GM12878 (cell line): ENCODE data around the gene NSMCE1. TPM values are rescaled to one million over a fixed set of nuclear protein-coding genes. Genes with fewer than 3 reads are reported as not detected.

Experiments
- ASH2L ChIP-seq: fragments of 300-600, 200-600 bp; sonication (generic); IDR thresholded peaks from 2 replicates; pipeline ENCODE4 v1.6.1; 2017; ENCODE audit warnings: low read depth, mild to moderate bottlenecking, borderline replicate concordance
- BRCA1 ChIP-seq: IDR thresholded peaks from 2 replicates; pipeline ENCODE4 v1.6.1; 2011; ENCODE audit warnings: low read depth, low read length, improper control_type of control experiment
- CBFB ChIP-seq: IDR thresholded peaks from 2 replicates; pipeline ENCODE4 v1.6.1; 2016; ENCODE audit warnings: antibody characterized with exemption, low read depth
- CHD1 ChIP-seq: IDR thresholded peaks from 2 replicates; pipeline ENCODE4 v1.6.1; 2012; ENCODE audit warnings: low read depth, low read length, improper control_type of control experiment
- CTCF ChIP-seq, 3 experiments: IDR thresholded peaks in 2 of 3; conservative IDR thresholded peaks in 1 of 3; 2 replicates each; pipeline ENCODE4 v1.5.1; 2011; ENCODE audit warnings: low read depth in 3 of 3, low read length in 3 of 3, mild to moderate bottlenecking in 3 of 3, control low read depth in 2 of 3, moderate library complexity in 2 of 3, inconsistent platforms in 1 of 3, mixed read lengths in 1 of 3; ENCODE audit not compliant: control insufficient read depth in 2 of 3, insufficient read depth in 1 of 3; ENCODE audit errors: extremely low read depth in 1 of 3
- CUX1 ChIP-seq: IDR thresholded peaks from 2 replicates; pipeline ENCODE4 v1.6.1; 2012; ENCODE audit warnings: improper control_type of control experiment, low read depth, low read length; ENCODE audit not compliant: insufficient replicate concordance
- DPF2 ChIP-seq: fragments of 450-650 bp; IDR thresholded peaks from 2 replicates; pipeline ENCODE4 v1.6.1; 2017; ENCODE audit warnings: mild to moderate bottlenecking
- E4F1 ChIP-seq: fragments of 450-650 bp; IDR thresholded peaks from 2 replicates; pipeline ENCODE4 v1.6.1; 2018; ENCODE audit warnings: borderline replicate concordance, mild to moderate bottlenecking; ENCODE audit not compliant: partially characterized antibody
- IRF3 ChIP-seq: fragments of 450-650 bp; IDR thresholded peaks from 2 replicates; pipeline ENCODE4 v1.6.1; 2014; ENCODE audit warnings: mild to moderate bottlenecking
- KDM1A ChIP-seq: fragments of 200-600 bp; sonication (generic); IDR thresholded peaks from 2 replicates; pipeline ENCODE4 v1.6.1; 2016; ENCODE audit warnings: borderline replicate concordance
- KLF5 ChIP-seq: fragments of 450-650 bp; IDR thresholded peaks from 2 replicates; pipeline ENCODE4 v1.6.1; 2014; ENCODE audit warnings: mild to moderate bottlenecking; ENCODE audit not compliant: partially characterized antibody
- NFXL1 ChIP-seq: fragments of 450-650 bp; IDR thresholded peaks from 2 replicates; pipeline ENCODE4 v1.6.1; 2017; ENCODE audit warnings: antibody characterized with exemption, mild to moderate bottlenecking, borderline replicate concordance
- NR2F1 ChIP-seq: fragments of 450-650 bp; conservative IDR thresholded peaks from 2 replicates; pipeline ENCODE4 v1.6.1; 2017; ENCODE audit warnings: mild to moderate bottlenecking
- POLR2AphosphoS2 ChIP-seq: IDR thresholded peaks from 2 replicates; pipeline ENCODE4 v1.6.1; 2011; ENCODE audit warnings: low read depth, mild to moderate bottlenecking, low read length, improper control_type of control experiment, moderate library complexity
- SP1 ChIP-seq: IDR thresholded peaks from one replicate; pipeline ENCODE4 v1.6.1; 2011; ENCODE audit warnings: low read depth, low read length
- SREBF1 ChIP-seq: IDR thresholded peaks from 2 replicates; pipeline ENCODE4 v1.6.1; 2012; ENCODE audit warnings: mild to moderate bottlenecking, low read length
- TAF1 ChIP-seq: IDR thresholded peaks from 2 replicates; pipeline ENCODE4 v1.6.1; 2011; ENCODE audit warnings: mild to moderate bottlenecking, low read depth, low read length, borderline replicate concordance
- TBL1XR1 ChIP-seq: IDR thresholded peaks from 2 replicates; pipeline ENCODE4 v1.6.1; 2012; ENCODE audit warnings: low read depth, low read length, improper control_type of control experiment
- TCF7 ChIP-seq: IDR thresholded peaks from 2 replicates; pipeline ENCODE4 v1.6.1; 2014; ENCODE audit warnings: antibody characterized with exemption, borderline replicate concordance
- ZBED1 ChIP-seq: IDR thresholded peaks from 2 replicates; pipeline ENCODE4 v1.6.1; 2016; ENCODE audit warnings: borderline replicate concordance
- ZSCAN29 ChIP-seq: fragments of 450-650 bp; IDR thresholded peaks from 2 replicates; pipeline ENCODE4 v1.6.1; 2017; ENCODE audit warnings: mild to moderate bottlenecking, moderate library complexity
- polyA plus RNA-seq, 11 experiments: library from polyadenylated mRNA; depleted of rRNA in 4 of 11; unstranded in 6 of 11; stranded (reverse) in 5 of 11; fragments of >200 nt; fragmentation: Nextera tagmentation in 4 of 11; fragmentation: Illumina TruSeq in 1 of 11; extraction: Ambion mirVana in 4 of 11; extraction: Trizol in 1 of 11; gene quantifications; 1 replicate in 1 of 11; 2 replicates in 10 of 11; pipeline versions ENCODE4 v1.2.1 to v1.2.3, GENCODE V29; 2011 to 2016; ENCODE audit warnings: inconsistent platforms in 2 of 11, missing spikeins in 2 of 11, low read depth in 1 of 11
- total RNA-seq, 4 experiments: library from RNA; depleted of rRNA in 3 of 4; stranded (reverse); fragments of >200 nt in 3 of 4; fragmentation: Illumina TruSeq in 1 of 4; extraction: Trizol in 1 of 4; gene quantifications; 2 replicates each; pipeline versions ENCODE4 v1.2.1 to v1.2.3, GENCODE V29; 2013 to 2021

Gene NSMCE1
- total and polyA plus RNA-seq, 10 of the 15 experiments (the other 5 are each of a cell fraction or from before 2014, with no cell fraction given), result 54.0 to 214 (median 71.4) TPM

GRCh38 chr16:27237219-27238015, 31.2 kb downstream of the NSMCE1 start (continued):
- no peak for TF ChIP-seq NFXL1
- TF ChIP-seq POLR2AphosphoS2, result no peak
- TF ChIP-seq NR2F1, result peak; percentile 54
- no peak for TF ChIP-seq CUX1
- TF ChIP-seq DPF2, result peak; percentile 94
- TF ChIP-seq TBL1XR1, result no peak
- TF ChIP-seq ZSCAN29, result no peak
- TF ChIP-seq IRF3, result no peak
- no peak for TF ChIP-seq TCF7
- TF ChIP-seq SREBF1, result no peak
- no peak for TF ChIP-seq CBFB
- no peak for TF ChIP-seq E4F1
- TF ChIP-seq CHD1, result no peak
- peak; percentile 63 for TF ChIP-seq SP1
- TF ChIP-seq ZBED1, result no peak
- no peak for TF ChIP-seq ASH2L
- no peak for TF ChIP-seq KDM1A
- TF ChIP-seq BRCA1, result no peak
- no peak for TF ChIP-seq KLF5
- no peak for TF ChIP-seq CTCF (IDR thresholded peaks at IDR 0.05 in 2 of 3, conservative IDR thresholded peaks at IDR 0.05 in 1 of 3; ENCODE audit: control insufficient read depth in 2 of 3, extremely low read depth in 1 of 3, insufficient read depth in 1 of 3, low read depth in 3 of 3, low read length in 3 of 3)
- TF ChIP-seq TAF1, result 0 out of 2 replicates have a peak, but pooled peaks have one; percentile 16
